HepG2 (cell line): ENCODE data around the gene SFT2D2.

Source experiments
- RBM22 ChIP-seq: fragments of 200-400 bp; formaldehyde crosslinking; optimal IDR thresholded peaks from 2 replicates; pipeline ENCODE3; 2017; ENCODE audit warnings: mild to moderate bottlenecking, low read length, moderate library complexity
- TF ChIP-seq, protein P1 (sequence below): sonication (generic); formaldehyde crosslinking; IDR thresholded peaks from 2 replicates; pipeline ENCODE4 v1.8.0; 2022; ENCODE audit warnings: missing genetic modification reagents, mild to moderate bottlenecking, borderline replicate concordance

DNA sequence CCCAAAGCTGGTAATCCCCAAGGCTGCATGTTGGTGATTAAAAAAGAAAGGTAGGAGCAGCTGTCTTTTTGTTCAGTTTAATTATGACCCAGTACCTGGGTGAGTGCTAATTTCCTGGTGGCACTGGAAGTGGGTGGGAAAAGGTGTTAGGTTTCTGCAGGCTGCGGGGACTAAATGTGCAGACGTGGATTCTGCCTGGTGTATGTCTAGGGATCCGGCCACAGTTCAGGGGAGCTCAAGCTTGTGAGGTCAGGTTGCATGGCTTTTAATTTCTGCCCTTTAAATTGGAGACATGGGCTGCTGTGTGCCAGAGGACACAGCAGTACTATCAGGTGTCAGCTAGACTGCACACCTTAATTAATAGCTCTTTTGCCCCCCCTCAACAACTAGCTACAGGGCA lies 34.6 kb downstream of the SFT2D2 start:
- no peak for TF ChIP-seq RBM22
- TF ChIP-seq, protein P1, sequence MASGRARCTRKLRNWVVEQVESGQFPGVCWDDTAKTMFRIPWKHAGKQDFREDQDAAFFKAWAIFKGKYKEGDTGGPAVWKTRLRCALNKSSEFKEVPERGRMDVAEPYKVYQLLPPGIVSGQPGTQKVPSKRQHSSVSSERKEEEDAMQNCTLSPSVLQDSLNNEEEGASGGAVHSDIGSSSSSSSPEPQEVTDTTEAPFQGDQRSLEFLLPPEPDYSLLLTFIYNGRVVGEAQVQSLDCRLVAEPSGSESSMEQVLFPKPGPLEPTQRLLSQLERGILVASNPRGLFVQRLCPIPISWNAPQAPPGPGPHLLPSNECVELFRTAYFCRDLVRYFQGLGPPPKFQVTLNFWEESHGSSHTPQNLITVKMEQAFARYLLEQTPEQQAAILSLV: no peak
